Upper lobe of left lung (tissue), 6 donors: ENCODE data around the gene CPA3. TPM values are rescaled to one million over a fixed set of nuclear protein-coding genes. Genes with fewer than 3 reads are reported as not detected.

ENCODE experiments used
- ATAC-seq, 2 donors: fragments of 200-7000 bp; cut with Tn5 transposase; one replicate each; pipeline ENCODE4 v1.9.1; 2022; ENCODE audit warnings: mild to moderate bottlenecking in 2 of 2, moderate library complexity in 2 of 2; ENCODE audit not compliant: low FRiP score in 2 of 2
- DNase-seq, 2 donors: peaks; one replicate each; pipeline ENCODE4 v3.0.0-alpha.2; 2019 to 2020
- H3K27ac ChIP-seq, 4 donors: fragments of 200-600 bp; sonication (generic); one replicate each; pipeline ENCODE4 v1.5.1; 2016 to 2019
- H3K27me3 ChIP-seq, 4 donors: fragments of 200-600 bp; sonication (generic); one replicate each; pipeline ENCODE4 v1.5.1; 2017 to 2019
- H3K36me3 ChIP-seq, 4 donors: fragments of 200-600 bp; sonication (generic); one replicate each; pipeline ENCODE4 v1.5.1; 2016 to 2019
- H3K4me1 ChIP-seq, 4 donors: fragments of 200-600 bp; sonication (generic); one replicate each; pipeline ENCODE4 v1.5.1; 2018 to 2019
- H3K4me3 ChIP-seq, 4 donors: fragments of 200-600 bp; sonication (generic); one replicate each; pipeline ENCODE4 v1.5.1; 2017 to 2019; ENCODE audit warnings: mild to moderate bottlenecking in 2 of 4, moderate library complexity in 1 of 4
- H3K9me3 ChIP-seq, 4 donors: fragments of 200-600 bp; sonication (generic); one replicate each; pipeline ENCODE4 v1.5.1; 2018 to 2019
- EP300 ChIP-seq, 4 donors: sonication (generic); formaldehyde crosslinking; IDR thresholded peaks; one replicate each; pipeline ENCODE4 v1.5.1; 2017; ENCODE audit warnings: antibody characterized with exemption in 4 of 4, control low read depth in 2 of 4
- POLR2A ChIP-seq, 4 donors: fragments of 450-650 bp; IDR thresholded peaks; one replicate each; pipeline ENCODE4 v1.5.1; 2016 to 2017; ENCODE audit warnings: antibody characterized with exemption in 4 of 4, mild to moderate bottlenecking in 2 of 4
- POLR2AphosphoS5 ChIP-seq, 2 donors: sonication (generic); formaldehyde crosslinking; IDR thresholded peaks; one replicate each; pipeline ENCODE4 v1.5.1; 2017; ENCODE audit warnings: antibody characterized with exemption in 2 of 2
- WGBS, 2 donors: methylation state at CpG; one replicate each; pipeline ENCODE4 v1.1.5; 2017 to 2018; 5-methylcytosine and 5-hydroxymethylcytosine counted together
- total RNA-seq, 6 donors: library from RNA; depleted of rRNA in 4 of 6; stranded (reverse); fragments of >200 nt in 4 of 6; gene quantifications; one replicate each; pipeline versions ENCODE4 v1.1.0 to v1.2.1, GENCODE V29; 2016 to 2021
- TF ChIP-seq, protein P1 (sequence below), 6 experiments: fragments of 450-650 bp in 4 of 6; fragments of 200-600 bp in 2 of 6; sonication (generic) in 2 of 6; IDR thresholded peaks; one replicate each; pipeline ENCODE4 v1.5.1; 2016 to 2019; ENCODE audit warnings: antibody characterized with exemption in 6 of 6
- donor health status: DM: no; HTN: no; CAD: no; lungs with moderate emphysema.
- donor health status: DM: no; HTN: yes; CAD: no; lungs with severe emphysema.

CPA3 gene
- total RNA-seq, 6 donors from 2014 or later = 3.4 to 63.2 (median 35.6) TPM

DNA sequence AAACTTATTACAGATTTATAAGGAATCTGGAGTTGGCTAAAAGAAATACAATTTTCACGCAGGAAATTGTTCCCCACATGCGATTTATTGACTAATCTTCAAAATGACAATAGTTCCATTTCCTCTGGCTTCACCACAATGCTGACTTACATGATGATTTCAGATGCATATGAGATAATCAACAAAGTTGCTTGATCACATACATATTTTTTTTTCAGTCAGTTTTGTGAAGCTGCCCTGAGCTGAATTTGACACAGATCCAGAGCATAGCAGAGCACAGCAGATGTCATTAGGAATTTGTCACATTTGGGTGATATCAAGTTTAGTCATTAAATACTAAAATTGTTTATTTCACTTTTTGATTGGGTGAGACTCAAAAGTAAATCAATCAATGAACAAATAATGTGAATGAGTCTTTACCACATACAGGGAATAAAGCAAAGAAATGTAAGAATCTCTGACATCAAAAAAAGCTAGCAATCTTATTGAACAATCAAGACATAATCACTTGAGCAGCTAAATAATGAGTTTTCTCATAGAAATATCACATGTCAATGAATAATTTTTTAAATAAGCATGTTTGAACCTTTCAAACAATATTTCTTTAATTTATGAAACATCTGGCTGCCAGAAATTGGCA lies 19.2 kb upstream of the CPA3 start:
- H3K4me3 ChIP-seq = no peak overlapping the region
- DNase-seq = no peak

DNA sequence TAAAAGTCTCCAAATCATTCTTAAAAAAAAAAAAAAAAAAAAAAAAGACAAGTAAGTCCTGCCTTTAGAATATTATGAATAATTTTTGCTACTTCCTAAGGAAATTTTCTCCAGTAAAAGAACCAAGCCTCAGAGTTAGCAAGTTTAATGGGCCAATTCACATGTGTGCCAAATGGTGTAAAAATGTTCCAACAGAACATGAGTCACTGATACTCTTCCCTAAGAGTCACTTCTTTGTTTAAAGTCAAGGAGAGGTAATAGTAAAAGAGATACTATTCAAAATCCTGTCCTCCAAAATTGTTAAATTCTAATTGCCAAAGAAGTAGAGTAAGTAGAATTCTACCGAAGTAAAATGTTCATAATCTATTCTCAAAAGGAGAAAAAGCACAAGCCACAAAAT lies 17.7 kb upstream of the CPA3 start:
- 84 to 90% methylated on average over 1 of the region's 1 CpG for WGBS, 2 donors
- TF ChIP-seq POLR2A (IDR thresholded peaks at IDR 0.05) (no peak), EP300 (IDR thresholded peaks at IDR 0.05) (no peak), POLR2AphosphoS5 (IDR thresholded peaks at IDR 0.05) (no peak)
- TF ChIP-seq, protein P1, sequence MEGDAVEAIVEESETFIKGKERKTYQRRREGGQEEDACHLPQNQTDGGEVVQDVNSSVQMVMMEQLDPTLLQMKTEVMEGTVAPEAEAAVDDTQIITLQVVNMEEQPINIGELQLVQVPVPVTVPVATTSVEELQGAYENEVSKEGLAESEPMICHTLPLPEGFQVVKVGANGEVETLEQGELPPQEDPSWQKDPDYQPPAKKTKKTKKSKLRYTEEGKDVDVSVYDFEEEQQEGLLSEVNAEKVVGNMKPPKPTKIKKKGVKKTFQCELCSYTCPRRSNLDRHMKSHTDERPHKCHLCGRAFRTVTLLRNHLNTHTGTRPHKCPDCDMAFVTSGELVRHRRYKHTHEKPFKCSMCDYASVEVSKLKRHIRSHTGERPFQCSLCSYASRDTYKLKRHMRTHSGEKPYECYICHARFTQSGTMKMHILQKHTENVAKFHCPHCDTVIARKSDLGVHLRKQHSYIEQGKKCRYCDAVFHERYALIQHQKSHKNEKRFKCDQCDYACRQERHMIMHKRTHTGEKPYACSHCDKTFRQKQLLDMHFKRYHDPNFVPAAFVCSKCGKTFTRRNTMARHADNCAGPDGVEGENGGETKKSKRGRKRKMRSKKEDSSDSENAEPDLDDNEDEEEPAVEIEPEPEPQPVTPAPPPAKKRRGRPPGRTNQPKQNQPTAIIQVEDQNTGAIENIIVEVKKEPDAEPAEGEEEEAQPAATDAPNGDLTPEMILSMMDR (IDR thresholded peaks at IDR 0.05) = no peak
- Histone ChIP-seq H3K9me3 (no peaks in the 10 kb centered on the region), H3K4me1 (no peaks in the 10 kb centered on the region), H3K4me3 (no peak overlapping the region), H3K27me3 (no peaks in the 10 kb centered on the region), H3K27ac (no peak overlapping the region), H3K36me3 (no peaks in the 10 kb centered on the region)
- peak in 1 of 2 donors; percentile 68 for ATAC-seq
- no peak for DNase-seq

More for the DNA sequence above, 19.2 kb upstream of the CPA3 start:
- H3K27ac ChIP-seq = no peak overlapping the region
- TF ChIP-seq, protein P1 (IDR thresholded peaks at IDR 0.05) = no peak
- TF ChIP-seq POLR2A (IDR thresholded peaks at IDR 0.05) (no peak), EP300 (IDR thresholded peaks at IDR 0.05) (no peak), POLR2AphosphoS5 (IDR thresholded peaks at IDR 0.05) (no peak)
- no peaks in the 10 kb centered on the region for H3K27me3 ChIP-seq
- ATAC-seq = no peak
- WGBS, 2 donors = 60 to 64% methylated on average over 2 of the region's 2 CpGs
- no peaks in the 10 kb centered on the region for H3K4me1 ChIP-seq
- H3K9me3 ChIP-seq = no peaks in the 10 kb centered on the region
- no peaks in the 10 kb centered on the region for H3K36me3 ChIP-seq

DNA sequence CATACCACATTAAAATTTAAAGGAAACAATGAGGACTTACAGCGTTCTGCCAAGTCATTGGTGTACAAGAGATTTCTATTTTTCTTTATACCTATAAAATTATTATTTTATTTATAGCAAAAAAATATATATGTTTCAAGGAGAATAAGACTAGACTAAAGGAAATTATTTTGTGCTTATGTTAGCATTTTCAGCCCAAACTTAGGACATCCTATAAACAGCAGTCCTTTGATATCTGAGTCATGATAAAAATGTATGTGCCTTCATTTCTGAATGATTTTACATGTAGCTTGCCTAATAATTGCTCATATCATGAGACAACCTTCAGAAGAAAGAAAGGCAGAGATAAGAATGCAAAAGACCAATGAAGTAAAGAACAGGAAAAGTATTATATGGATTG lies 16.7 kb upstream of the CPA3 start:
- no peak for TF ChIP-seq POLR2AphosphoS5 (IDR thresholded peaks at IDR 0.05)
- TF ChIP-seq, protein P1 (IDR thresholded peaks at IDR 0.05) = no peak
- no peak for TF ChIP-seq EP300 (IDR thresholded peaks at IDR 0.05)
- no peak for TF ChIP-seq POLR2A (IDR thresholded peaks at IDR 0.05)
- WGBS, 2 donors = 67 to 78% methylated on average over 1 of the region's 1 CpG
- Histone ChIP-seq H3K4me1 (no peaks in the 10 kb centered on the region), H3K9me3 (no peaks in the 10 kb centered on the region), H3K36me3 (no peaks in the 10 kb centered on the region), H3K4me3 (no peak overlapping the region), H3K27ac (no peak overlapping the region), H3K27me3 (no peaks in the 10 kb centered on the region)
- DNase-seq (no peak), ATAC-seq (no peak)

DNA sequence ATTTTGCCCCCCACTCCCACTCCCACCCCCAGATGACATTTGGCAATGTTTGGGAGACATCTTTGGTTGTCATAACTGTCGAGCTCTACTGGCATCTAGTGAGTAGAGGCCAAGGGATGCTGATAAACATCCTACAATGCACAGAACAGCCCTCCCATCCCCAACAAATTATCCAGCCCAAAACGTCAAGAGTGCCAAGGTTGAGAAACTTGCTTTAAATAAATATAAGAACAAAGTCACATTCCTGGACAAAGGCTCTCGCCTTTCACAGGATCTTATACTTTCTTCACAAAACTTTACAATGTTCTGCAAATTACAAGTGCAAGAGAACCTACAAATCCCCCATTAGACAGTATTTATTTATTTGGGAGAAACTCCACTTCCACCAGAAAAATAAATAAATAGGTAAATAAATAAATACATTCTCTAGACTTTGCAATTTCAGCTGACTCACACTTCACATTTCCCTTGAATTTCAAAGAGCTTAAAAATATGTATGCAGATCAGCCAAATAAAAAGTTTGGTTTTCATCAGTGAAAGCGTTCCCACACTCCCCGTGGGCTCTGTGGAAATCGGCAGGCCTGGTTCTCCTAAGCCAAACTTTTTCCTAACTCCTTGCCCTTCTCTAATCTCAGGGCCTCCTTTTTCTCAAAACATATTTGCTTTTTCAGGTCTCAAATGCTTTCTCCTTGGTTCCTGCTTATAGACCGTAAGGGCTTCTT lies 12.7 kb upstream of the CPA3 start:
- 66 to 74% methylated on average over 7 of the region's 7 CpGs for WGBS, 2 donors
- ATAC-seq (no peak), DNase-seq (no peak)
- no peaks in the 10 kb centered on the region for H3K27me3 ChIP-seq
- no peaks in the 10 kb centered on the region for H3K36me3 ChIP-seq
- TF ChIP-seq, protein P1 (IDR thresholded peaks at IDR 0.05) = no peak
- TF ChIP-seq POLR2AphosphoS5 (IDR thresholded peaks at IDR 0.05) (no peak), POLR2A (IDR thresholded peaks at IDR 0.05) (no peak), EP300 (IDR thresholded peaks at IDR 0.05) (no peak)
- H3K9me3 ChIP-seq = no peaks in the 10 kb centered on the region
- no peak overlapping the region for H3K27ac ChIP-seq
- no peak overlapping the region for H3K4me3 ChIP-seq
- no peaks in the 10 kb centered on the region for H3K4me1 ChIP-seq
